Left ventricle myocardium inferior (tissue), 1 donor: ENCODE data around the gene NSMCE1. TPM values are rescaled to one million over a fixed set of nuclear protein-coding genes. Genes with fewer than 3 reads are reported as not detected.

Experiments
- DNase-seq: peaks from one replicate; pipeline ENCODE4 v3.0.0-alpha.2; 2020
- H3K27ac ChIP-seq: fragments of 200-600 bp; replicated peaks from 2 replicates; pipeline ENCODE4 v1.8.0; 2021
- H3K27me3 ChIP-seq: fragments of 200-600 bp; 2 replicates; pipeline ENCODE4 v1.8.0; 2021; ENCODE audit warnings: low read depth
- H3K36me3 ChIP-seq: fragments of 200-600 bp; 2 replicates; pipeline ENCODE4 v1.8.0; 2021
- H3K4me1 ChIP-seq: fragments of 200-600 bp; 2 replicates; pipeline ENCODE4 v1.8.0; 2021
- H3K4me3 ChIP-seq: fragments of 200-600 bp; 2 replicates; pipeline ENCODE4 v1.8.0; 2021; ENCODE audit warnings: mild to moderate bottlenecking, moderate library complexity
- H3K9me3 ChIP-seq: fragments of 200-600 bp; replicated peaks from 2 replicates; pipeline ENCODE4 v1.8.0; 2021
- intact Hi-C: fragments of 100-400 bp; cut with micrococcal nuclease; formaldehyde crosslinking; loops from one replicate; pipeline ENCODE4 v1.11.0; 2022
- total RNA-seq: library from RNA; stranded (reverse); fragmentation: NEBNext Ultra II Directional; extraction: Animal tissue kit (Norgen Biotek cat#: 25700); gene quantifications from one replicate; pipeline ENCODE4 v1.2.1, GENCODE V29; 2021
- TF ChIP-seq, protein P1 (sequence below): fragments of 200-600 bp; IDR thresholded peaks from 2 replicates; pipeline ENCODE4 v1.8.0; 2021; ENCODE audit warnings: antibody characterized with exemption, mild to moderate bottlenecking, borderline replicate concordance
- donor health status: DM: no; HTN: yes; CAD: no; lungs with severe emphysema.

NSMCE1 gene
- total RNA-seq, 1 donor from 2014 or later: 38.6 TPM

DNA sequence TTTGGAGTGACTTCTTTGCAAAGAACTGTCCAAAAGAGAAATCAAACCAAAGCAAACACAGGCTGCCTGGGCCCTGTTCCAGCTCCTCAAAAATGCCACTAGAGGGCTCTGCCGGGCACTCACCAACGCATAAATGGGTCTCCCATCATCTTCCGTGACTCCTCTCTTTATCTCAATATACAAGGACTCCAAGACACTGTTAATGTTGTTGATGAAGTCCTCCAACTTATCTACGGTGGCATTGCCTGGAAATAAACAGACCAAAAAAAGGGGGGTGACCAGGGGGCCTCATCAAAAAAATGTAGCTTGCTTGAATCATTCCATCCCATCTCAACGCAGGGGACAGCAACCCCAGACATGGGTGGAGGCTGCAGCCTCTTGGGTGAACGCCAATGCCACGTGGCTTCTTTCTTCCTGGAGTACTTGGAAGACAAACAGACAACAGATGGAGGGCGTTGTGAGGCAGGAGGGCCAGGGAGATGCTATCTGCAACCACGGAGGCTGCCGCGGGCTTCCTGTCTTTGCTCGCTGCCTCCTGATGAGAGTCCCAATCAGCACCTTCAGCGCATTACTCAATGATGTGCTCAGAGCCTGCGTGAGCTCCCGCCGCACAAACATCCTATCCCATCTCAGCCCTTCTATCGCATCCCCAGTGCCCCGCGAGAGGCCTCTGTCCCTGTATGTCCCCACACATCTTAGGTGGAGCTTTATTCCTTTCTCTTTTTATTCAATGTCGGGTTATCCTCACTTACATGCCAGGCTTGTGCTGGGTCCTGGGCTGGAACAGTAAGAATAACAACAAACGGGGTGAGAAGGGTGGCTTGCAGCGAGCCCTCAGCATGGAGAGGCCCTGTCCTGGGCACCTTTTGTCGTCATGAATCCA is 33.3 kb downstream of the NSMCE1 start:
- no peaks in the 10 kb centered on the region for H3K27me3 ChIP-seq
- no peaks in the 10 kb centered on the region for H3K9me3 ChIP-seq
- TF ChIP-seq, protein P1, sequence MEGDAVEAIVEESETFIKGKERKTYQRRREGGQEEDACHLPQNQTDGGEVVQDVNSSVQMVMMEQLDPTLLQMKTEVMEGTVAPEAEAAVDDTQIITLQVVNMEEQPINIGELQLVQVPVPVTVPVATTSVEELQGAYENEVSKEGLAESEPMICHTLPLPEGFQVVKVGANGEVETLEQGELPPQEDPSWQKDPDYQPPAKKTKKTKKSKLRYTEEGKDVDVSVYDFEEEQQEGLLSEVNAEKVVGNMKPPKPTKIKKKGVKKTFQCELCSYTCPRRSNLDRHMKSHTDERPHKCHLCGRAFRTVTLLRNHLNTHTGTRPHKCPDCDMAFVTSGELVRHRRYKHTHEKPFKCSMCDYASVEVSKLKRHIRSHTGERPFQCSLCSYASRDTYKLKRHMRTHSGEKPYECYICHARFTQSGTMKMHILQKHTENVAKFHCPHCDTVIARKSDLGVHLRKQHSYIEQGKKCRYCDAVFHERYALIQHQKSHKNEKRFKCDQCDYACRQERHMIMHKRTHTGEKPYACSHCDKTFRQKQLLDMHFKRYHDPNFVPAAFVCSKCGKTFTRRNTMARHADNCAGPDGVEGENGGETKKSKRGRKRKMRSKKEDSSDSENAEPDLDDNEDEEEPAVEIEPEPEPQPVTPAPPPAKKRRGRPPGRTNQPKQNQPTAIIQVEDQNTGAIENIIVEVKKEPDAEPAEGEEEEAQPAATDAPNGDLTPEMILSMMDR: peak; percentile 86
- H3K4me1 ChIP-seq: peaks cover 54% of the 10 kb centered on the region
- intact Hi-C loops: no loop called here
- H3K4me3 ChIP-seq: peak overlapping the region; percentile 30
- peaks cover 31% of the 10 kb centered on the region for H3K36me3 ChIP-seq
- DNase-seq: peak; percentile 89
- H3K27ac ChIP-seq: peak overlapping the region; percentile 73

DNA sequence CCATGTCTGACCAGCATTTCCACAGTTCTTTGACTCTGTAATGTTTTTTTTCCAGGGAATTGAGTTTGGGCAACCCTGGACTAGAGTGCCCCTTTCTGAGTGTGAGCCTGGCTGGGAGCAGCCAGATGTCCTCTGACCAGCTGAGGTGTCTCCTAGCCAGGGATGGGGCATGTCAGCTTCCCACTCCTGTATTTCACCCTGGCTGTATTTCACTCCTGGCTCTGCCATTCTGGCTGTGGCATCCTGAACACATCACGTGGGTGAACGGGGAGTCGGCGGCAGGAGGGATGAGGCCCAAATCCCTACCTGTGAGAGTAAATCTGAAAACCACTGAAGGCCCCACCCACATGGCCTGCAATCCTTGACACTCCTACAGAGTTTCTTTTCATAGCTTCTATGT is 34.0 kb downstream of the NSMCE1 start:
- H3K36me3 ChIP-seq: peaks cover 31% of the 10 kb centered on the region
- DNase-seq: no peak
- intact Hi-C loops: no loop called here
- TF ChIP-seq, protein P1: no peak
- no peaks in the 10 kb centered on the region for H3K9me3 ChIP-seq
- no peaks in the 10 kb centered on the region for H3K27me3 ChIP-seq
- peaks cover 59% of the 10 kb centered on the region for H3K4me1 ChIP-seq
- peak overlapping the region; percentile 73 for H3K27ac ChIP-seq
- no peak overlapping the region for H3K4me3 ChIP-seq

GRCh38 chr16:27234171-27234570 is 34.4 kb downstream of the NSMCE1 start:
- no peak for DNase-seq
- intact Hi-C loops: no loop called here
- H3K4me1 ChIP-seq: peaks cover 63% of the 10 kb centered on the region

DNA sequence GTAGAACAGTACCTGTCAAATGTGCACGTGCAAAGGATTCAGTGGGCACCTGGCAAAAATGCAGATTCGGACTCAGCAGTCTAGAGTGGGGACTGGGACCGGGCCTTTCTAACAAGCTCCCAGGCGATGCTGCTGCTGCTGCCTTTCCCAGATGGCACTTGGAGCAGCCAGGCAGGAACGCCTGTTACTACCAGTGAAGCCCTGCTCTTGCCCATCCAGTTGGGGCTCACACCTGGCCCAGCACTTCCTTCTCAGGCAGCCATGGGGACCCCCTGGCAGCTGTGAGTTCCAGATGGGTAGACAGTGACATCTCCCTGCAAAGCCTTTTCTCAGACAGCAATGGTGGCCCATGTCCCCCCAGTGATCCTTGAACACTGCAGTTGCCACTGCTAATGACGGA is 34.8 kb downstream of the NSMCE1 start:
- no peak overlapping the region for H3K27ac ChIP-seq
- no peaks in the 10 kb centered on the region for H3K9me3 ChIP-seq
- peaks cover 67% of the 10 kb centered on the region for H3K4me1 ChIP-seq
- H3K4me3 ChIP-seq: no peak overlapping the region
- DNase-seq: no peak
- H3K27me3 ChIP-seq: no peaks in the 10 kb centered on the region
- H3K36me3 ChIP-seq: peaks cover 31% of the 10 kb centered on the region
- intact Hi-C loops: no loop called here
- TF ChIP-seq, protein P1: no peak

More at GRCh38 chr16:27234171-27234570, 34.4 kb downstream of the NSMCE1 start:
- Histone ChIP-seq H3K36me3 (peaks cover 31% of the 10 kb centered on the region), H3K27ac (peak overlapping the region; percentile 73), H3K27me3 (no peaks in the 10 kb centered on the region), H3K9me3 (no peaks in the 10 kb centered on the region), H3K4me3 (no peak overlapping the region)
- TF ChIP-seq, protein P1: no peak

GRCh38 chr16:27232901-27233625 is 35.5 kb downstream of the NSMCE1 start:
- peaks cover 31% of the 10 kb centered on the region for H3K36me3 ChIP-seq
- H3K4me1 ChIP-seq: peaks cover 62% of the 10 kb centered on the region
- H3K4me3 ChIP-seq: no peak overlapping the region
- H3K27me3 ChIP-seq: no peaks in the 10 kb centered on the region
- no peaks in the 10 kb centered on the region for H3K9me3 ChIP-seq
- DNase-seq: no peak
- no peak overlapping the region for H3K27ac ChIP-seq
- TF ChIP-seq, protein P1: no peak
- intact Hi-C loops: no loop called here
